KMS-11 (cell line): ENCODE measurements around the gene LRRC4.

Experiments
- H2AFZ ChIP-seq: fragments of 200-600 bp; sonication (generic); 2 replicates; pipeline ENCODE4 v1.6.1; 2016; ENCODE audit warnings: antibody characterized with exemption, mixed run types, low read depth
- H3K27ac ChIP-seq: fragments of 200-600 bp; sonication (generic); 2 replicates; pipeline ENCODE4 v1.6.1; 2016; ENCODE audit warnings: mild to moderate bottlenecking, mixed run types
- H3K27me3 ChIP-seq: fragments of 200-600 bp; sonication (generic); 2 replicates; pipeline ENCODE4 v1.6.1; 2017; ENCODE audit warnings: mild to moderate bottlenecking, low read depth, mixed run types, moderate library complexity; ENCODE audit not compliant: insufficient read depth
- H3K36me3 ChIP-seq: fragments of 200-600 bp; sonication (generic); 2 replicates; pipeline ENCODE4 v1.6.1; 2017; ENCODE audit warnings: mild to moderate bottlenecking, mixed run types; ENCODE audit not compliant: insufficient read depth
- H3K4me1 ChIP-seq: fragments of 200-600 bp; sonication (generic); 2 replicates; pipeline ENCODE4 v1.6.1; 2016; ENCODE audit warnings: mild to moderate bottlenecking, low read depth, mixed run types; ENCODE audit not compliant: poor library complexity, severe bottlenecking
- H3K4me2 ChIP-seq: fragments of 200-600 bp; sonication (generic); 2 replicates; pipeline ENCODE4 v1.7.0; 2016; ENCODE audit warnings: mild to moderate bottlenecking, mixed run types
- H3K4me3 ChIP-seq: fragments of 200-600 bp; sonication (generic); IDR thresholded peaks from 2 replicates; pipeline ENCODE4 v1.6.1; 2017; ENCODE audit warnings: low read depth, low read length, mixed read lengths; ENCODE audit not compliant: insufficient read depth
- H3K79me2 ChIP-seq: fragments of 200-600 bp; sonication (generic); 2 replicates; pipeline ENCODE4 v1.6.1; 2016; ENCODE audit warnings: low read depth, mixed run types; ENCODE audit not compliant: insufficient read depth
- H3K9ac ChIP-seq: fragments of 200-600 bp; sonication (generic); 2 replicates; pipeline ENCODE4 v1.6.1; 2016; ENCODE audit warnings: mild to moderate bottlenecking, mixed run types
- H4K20me1 ChIP-seq: fragments of 200-600 bp; sonication (generic); 2 replicates; pipeline ENCODE4 v1.6.1; 2016; ENCODE audit warnings: mild to moderate bottlenecking, mixed run types; ENCODE audit not compliant: insufficient read depth
- CTCF ChIP-seq: fragments of 200-600 bp; sonication (generic); conservative IDR thresholded peaks from 2 replicates; pipeline ENCODE4 v1.6.1; 2017; ENCODE audit warnings: low read depth, mild to moderate bottlenecking, antibody characterized with exemption, low read length, moderate library complexity, mixed read lengths

LRRC4 gene

GRCh38 chr7:128022631-128023532 lies 8.4 kb downstream of the LRRC4 start:
- Histone ChIP-seq H4K20me1 (no peaks in the 10 kb centered on the region), H3K4me1 (no peaks in the 10 kb centered on the region), H3K27ac (no peak overlapping the region), H3K36me3 (no peaks in the 10 kb centered on the region), H2AFZ (no peak overlapping the region), H3K79me2 (no peaks in the 10 kb centered on the region), H3K27me3 (no peaks in the 10 kb centered on the region), H3K4me3 (no peak overlapping the region), H3K4me2 (no peak overlapping the region), H3K9ac (no peak overlapping the region)
- TF ChIP-seq CTCF = no peak

- H3K9ac ChIP-seq = no peak overlapping the region
- no peaks in the 10 kb centered on the region for H3K79me2 ChIP-seq
- H3K4me3 ChIP-seq = no peak overlapping the region
- H2AFZ ChIP-seq = no peak overlapping the region
- no peaks in the 10 kb centered on the region for H3K4me1 ChIP-seq
- TF ChIP-seq CTCF = no peak
- H3K27ac ChIP-seq = no peak overlapping the region
- H4K20me1 ChIP-seq = no peaks in the 10 kb centered on the region
- no peaks in the 10 kb centered on the region for H3K36me3 ChIP-seq
- no peak overlapping the region for H3K4me2 ChIP-seq
- H3K27me3 ChIP-seq = no peaks in the 10 kb centered on the region
These were observed 9.9 kb downstream of the LRRC4 start for GRCh38 chr7:128021366-128021765.

GRCh38 chr7:128020159-128020558 lies 11.1 kb downstream of the LRRC4 start:
- Histone ChIP-seq H3K79me2 (no peaks in the 10 kb centered on the region), H3K9ac (no peak overlapping the region), H3K4me1 (no peaks in the 10 kb centered on the region), H4K20me1 (no peaks in the 10 kb centered on the region), H3K4me3 (no peak overlapping the region), H3K27ac (no peak overlapping the region), H3K4me2 (no peak overlapping the region), H3K36me3 (no peaks in the 10 kb centered on the region), H3K27me3 (no peaks in the 10 kb centered on the region), H2AFZ (no peak overlapping the region)
- peak; percentile 88 for TF ChIP-seq CTCF

GRCh38 chr7:128019288-128019687 lies 11.9 kb downstream of the LRRC4 start:
- no peaks in the 10 kb centered on the region for H4K20me1 ChIP-seq
- no peak for TF ChIP-seq CTCF
- H3K4me3 ChIP-seq = no peak overlapping the region
- no peak overlapping the region for H3K9ac ChIP-seq
- no peak overlapping the region for H3K27ac ChIP-seq
- no peaks in the 10 kb centered on the region for H3K36me3 ChIP-seq
- no peaks in the 10 kb centered on the region for H3K79me2 ChIP-seq
- H2AFZ ChIP-seq = no peak overlapping the region
- H3K4me2 ChIP-seq = no peak overlapping the region
- H3K4me1 ChIP-seq = no peaks in the 10 kb centered on the region
- H3K27me3 ChIP-seq = no peaks in the 10 kb centered on the region
